LNCaP clone FGC (cell line): ENCODE measurements around the gene CSN2.

Experiments
- DNase-seq: peaks from one replicate; pipeline ENCODE4 v3.0.0-alpha.2; 2011; ENCODE audit warnings: low read depth
- H3K4me3 ChIP-seq: 2 replicates; pipeline ENCODE4 v1.5.1; 2011; ENCODE audit warnings: mild to moderate bottlenecking, low read depth, low read length, control low read depth
- CTCF ChIP-seq: IDR thresholded peaks from 2 replicates; pipeline ENCODE4 v1.5.1; 2012; ENCODE audit warnings: mild to moderate bottlenecking; ENCODE audit not compliant: control insufficient read depth, insufficient read depth; ENCODE audit errors: extremely low read depth

The CSN2 gene

GRCh38 chr4:69909195-69909594, 56.3 kb downstream of the CSN2 start:
- no peak for TF ChIP-seq CTCF
- no peak overlapping the region for H3K4me3 ChIP-seq
- DNase-seq, result no peak

DNA sequence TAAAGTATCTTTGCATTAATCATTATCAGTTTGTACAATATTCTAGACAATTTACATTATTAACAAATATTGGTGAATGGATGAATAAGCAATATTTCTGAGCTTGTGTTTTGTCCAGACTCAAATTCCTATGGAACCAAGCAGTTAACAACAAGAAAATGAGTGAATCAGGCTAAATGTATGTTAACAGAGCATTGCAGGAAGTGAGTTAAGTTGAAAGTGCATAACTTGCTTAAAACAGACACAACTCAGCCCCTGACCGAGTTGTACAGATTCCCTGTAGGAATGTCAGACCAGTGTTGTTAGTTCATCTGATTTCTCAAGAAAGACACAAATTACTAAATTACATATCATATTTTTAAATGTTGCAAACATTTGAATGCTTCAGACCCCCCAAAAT, 58.4 kb downstream of the CSN2 start:
- TF ChIP-seq CTCF, result no peak
- H3K4me3 ChIP-seq, result no peak overlapping the region
- no peak for DNase-seq
